ENCODE measurements around the gene GGNBP2.

GGNBP2 gene

DNA sequence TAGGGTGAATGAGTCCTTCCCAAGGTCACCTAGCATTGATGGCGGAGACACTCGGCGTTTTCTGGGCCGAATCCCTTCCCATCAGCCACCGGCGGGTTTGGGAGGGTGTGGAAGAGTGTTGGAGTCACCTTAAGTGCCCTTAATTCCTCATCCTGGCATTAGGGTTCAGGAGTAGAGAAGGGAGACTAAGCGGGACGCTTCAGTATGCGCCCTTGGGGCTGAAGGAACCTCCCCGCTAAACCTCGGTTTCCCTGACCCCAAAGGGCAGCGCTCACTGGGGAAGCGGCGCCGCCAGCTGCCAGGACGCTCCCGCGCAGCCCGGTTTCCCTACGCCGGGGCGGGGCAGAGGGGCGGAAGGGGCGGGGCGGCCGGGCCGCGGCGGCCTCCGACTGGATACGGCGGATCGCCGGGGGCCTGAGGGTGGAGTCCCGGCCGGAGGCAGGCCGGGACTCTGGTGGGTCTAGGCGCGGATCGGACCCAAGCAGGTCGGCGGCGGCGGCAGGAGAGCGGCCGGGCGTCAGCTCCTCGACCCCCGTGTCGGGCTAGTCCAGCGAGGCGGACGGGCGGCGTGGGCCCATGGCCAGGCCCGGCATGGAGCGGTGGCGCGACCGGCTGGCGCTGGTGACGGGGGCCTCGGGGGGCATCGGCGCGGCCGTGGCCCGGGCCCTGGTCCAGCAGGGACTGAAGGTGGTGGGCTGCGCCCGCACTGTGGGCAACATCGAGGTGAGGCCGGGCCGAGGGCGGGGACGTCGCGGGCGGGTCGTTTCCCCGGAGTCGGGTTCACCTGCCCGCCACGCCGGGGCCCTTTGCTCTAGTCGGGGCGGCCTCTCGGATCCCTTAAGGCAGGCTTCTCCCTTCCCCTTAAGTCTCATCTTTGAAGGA lies 47.0 kb downstream of the GGNBP2 start, which contains the start of gene DHRS11:
TSS of gene DHRS11 (plus strand) at position 446 of the 882 bp plus-strand sequence. CDS start at position 577, 131 bp downstream.
- peaks cover 6% of the 10 kb centered on the region for H3K4me1 ChIP-seq (ENCODE audit: control insufficient read depth, insufficient read depth, low read length)
- no peaks in the 10 kb centered on the region for H3K27me3 ChIP-seq (ENCODE audit: control insufficient read depth, insufficient read depth, low read length)
- peaks cover 10% of the 10 kb centered on the region for H3K36me3 ChIP-seq (ENCODE audit: control insufficient read depth, insufficient read depth, low read length)
- H3K9ac ChIP-seq (ENCODE audit: low read length) = peak within 1 kb of the TSS; percentile 56
- H3K4me3 ChIP-seq (ENCODE audit: low read length) = peak within 1 kb of the TSS; percentile 87
- peak within 1 kb of the TSS; percentile 49 for H3K27ac ChIP-seq (ENCODE audit: low read depth, low read length)

DNA sequence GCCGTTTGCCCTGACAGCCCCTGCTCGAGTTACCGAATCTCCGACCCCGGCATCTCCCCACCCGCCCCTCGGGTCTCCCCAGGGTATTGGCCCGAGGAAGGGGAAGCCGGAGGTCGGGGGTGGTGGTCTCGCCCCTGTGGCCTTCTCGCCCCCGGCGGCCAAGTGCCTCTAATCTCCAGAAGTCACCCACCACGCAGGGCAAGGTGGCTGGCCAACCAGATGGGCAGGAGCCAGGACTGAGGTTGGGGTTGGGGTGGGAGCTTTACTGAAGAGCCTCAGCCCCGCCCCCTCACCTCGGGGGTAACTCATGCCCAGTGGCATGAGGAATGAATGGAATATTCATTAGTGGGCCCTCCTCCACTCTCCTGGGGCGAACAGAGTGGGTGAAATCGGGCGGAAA lies 47.6 kb downstream of the GGNBP2 start:
- Histone ChIP-seq H3K9ac (ENCODE audit: low read length) (no peak overlapping the region), H3K36me3 (ENCODE audit: control insufficient read depth, insufficient read depth, low read length) (peaks cover 6% of the 10 kb centered on the region), H3K27ac (ENCODE audit: low read depth, low read length) (peak overlapping the region; percentile 49), H3K4me1 (ENCODE audit: control insufficient read depth, insufficient read depth, low read length) (peaks cover 6% of the 10 kb centered on the region), H3K27me3 (ENCODE audit: control insufficient read depth, insufficient read depth, low read length) (no peaks in the 10 kb centered on the region), H3K4me3 (ENCODE audit: low read length) (peak overlapping the region; percentile 87)

- Histone ChIP-seq H3K27me3 (ENCODE audit: control insufficient read depth, insufficient read depth, low read length) (no peaks in the 10 kb centered on the region), H3K36me3 (ENCODE audit: control insufficient read depth, insufficient read depth, low read length) (peaks cover 2% of the 10 kb centered on the region), H3K27ac (ENCODE audit: low read depth, low read length) (no peak overlapping the region), H3K9ac (ENCODE audit: low read length) (no peak overlapping the region), H3K4me1 (ENCODE audit: control insufficient read depth, insufficient read depth, low read length) (peaks cover 6% of the 10 kb centered on the region), H3K4me3 (ENCODE audit: low read length) (peak overlapping the region; percentile 87)
These were observed 48.1 kb downstream of the GGNBP2 start for GRCh38 chr17:36592716-36593321.

- H3K27ac ChIP-seq (ENCODE audit: low read depth, low read length) = no peak overlapping the region
- H3K4me3 ChIP-seq (ENCODE audit: low read length) = no peak overlapping the region
- H3K9ac ChIP-seq (ENCODE audit: low read length) = no peak overlapping the region
- no peaks in the 10 kb centered on the region for H3K36me3 ChIP-seq (ENCODE audit: control insufficient read depth, insufficient read depth, low read length)
- no peaks in the 10 kb centered on the region for H3K27me3 ChIP-seq (ENCODE audit: control insufficient read depth, insufficient read depth, low read length)
- peaks cover 6% of the 10 kb centered on the region for H3K4me1 ChIP-seq (ENCODE audit: control insufficient read depth, insufficient read depth, low read length)
These were observed 49.1 kb downstream of the GGNBP2 start for GRCh38 chr17:36593656-36594316.

- Histone ChIP-seq H3K36me3 (ENCODE audit: control insufficient read depth, insufficient read depth, low read length) (no peaks in the 10 kb centered on the region), H3K4me1 (ENCODE audit: control insufficient read depth, insufficient read depth, low read length) (peaks cover 6% of the 10 kb centered on the region), H3K4me3 (ENCODE audit: low read length) (no peak overlapping the region), H3K27ac (ENCODE audit: low read depth, low read length) (no peak overlapping the region), H3K27me3 (ENCODE audit: control insufficient read depth, insufficient read depth, low read length) (no peaks in the 10 kb centered on the region), H3K9ac (ENCODE audit: low read length) (no peak overlapping the region)
These were observed 50.1 kb downstream of the GGNBP2 start for GRCh38 chr17:36594626-36595401.

GRCh38 chr17:36597226-36597625 lies 52.5 kb downstream of the GGNBP2 start:
- Histone ChIP-seq H3K4me3 (ENCODE audit: low read length) (no peak overlapping the region), H3K4me1 (ENCODE audit: control insufficient read depth, insufficient read depth, low read length) (peaks cover 11% of the 10 kb centered on the region), H3K27ac (ENCODE audit: low read depth, low read length) (no peak overlapping the region), H3K36me3 (ENCODE audit: control insufficient read depth, insufficient read depth, low read length) (no peaks in the 10 kb centered on the region), H3K27me3 (ENCODE audit: control insufficient read depth, insufficient read depth, low read length) (no peaks in the 10 kb centered on the region), H3K9ac (ENCODE audit: low read length) (no peak overlapping the region)

GRCh38 chr17:36597866-36598777 lies 53.4 kb downstream of the GGNBP2 start:
- peaks cover 5% of the 10 kb centered on the region for H3K4me1 ChIP-seq (ENCODE audit: control insufficient read depth, insufficient read depth, low read length)
- no peaks in the 10 kb centered on the region for H3K36me3 ChIP-seq (ENCODE audit: control insufficient read depth, insufficient read depth, low read length)
- H3K27me3 ChIP-seq (ENCODE audit: control insufficient read depth, insufficient read depth, low read length) = no peaks in the 10 kb centered on the region
- H3K27ac ChIP-seq (ENCODE audit: low read depth, low read length) = no peak overlapping the region
- H3K4me3 ChIP-seq (ENCODE audit: low read length) = no peak overlapping the region
- no peak overlapping the region for H3K9ac ChIP-seq (ENCODE audit: low read length)

- Histone ChIP-seq H3K36me3 (ENCODE audit: control insufficient read depth, insufficient read depth, low read length) (no peaks in the 10 kb centered on the region), H3K27me3 (ENCODE audit: control insufficient read depth, insufficient read depth, low read length) (no peaks in the 10 kb centered on the region), H3K4me1 (ENCODE audit: control insufficient read depth, insufficient read depth, low read length) (peaks cover 5% of the 10 kb centered on the region), H3K4me3 (ENCODE audit: low read length) (no peak overlapping the region), H3K9ac (ENCODE audit: low read length) (no peak overlapping the region), H3K27ac (ENCODE audit: low read depth, low read length) (no peak overlapping the region)
These were observed 54.3 kb downstream of the GGNBP2 start for GRCh38 chr17:36598951-36599401.

DNA sequence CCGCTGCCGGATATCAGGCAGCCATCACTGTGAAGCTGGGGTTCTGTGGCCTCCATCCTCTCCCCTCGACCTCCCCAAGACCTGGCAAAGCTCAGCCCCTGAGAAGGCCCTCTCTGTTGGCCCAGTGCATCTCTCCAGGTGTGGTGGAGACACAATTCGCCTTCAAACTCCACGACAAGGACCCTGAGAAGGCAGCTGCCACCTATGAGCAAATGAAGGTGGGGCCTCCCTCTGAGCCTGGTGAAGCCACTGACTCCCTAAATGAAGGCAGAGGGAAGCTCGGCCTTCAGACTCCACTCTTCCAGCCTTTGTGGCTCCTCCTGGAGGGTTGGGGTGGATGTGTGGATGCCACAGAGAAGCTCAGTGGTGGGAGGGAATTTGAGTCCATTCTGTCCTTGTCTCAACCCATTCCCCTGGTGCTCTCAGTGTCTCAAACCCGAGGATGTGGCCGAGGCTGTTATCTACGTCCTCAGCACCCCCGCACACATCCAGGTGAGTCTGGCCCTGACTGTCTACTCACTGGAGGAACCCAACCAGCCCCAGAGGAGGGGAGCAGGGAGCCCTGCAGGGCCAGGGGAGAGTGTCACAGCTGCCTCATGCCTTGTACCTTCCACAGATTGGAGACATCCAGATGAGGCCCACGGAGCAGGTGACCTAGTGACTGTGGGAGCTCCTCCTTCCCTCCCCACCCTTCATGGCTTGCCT lies 55.0 kb downstream of the GGNBP2 start:
- H3K4me1 ChIP-seq (ENCODE audit: control insufficient read depth, insufficient read depth, low read length) = peaks cover 5% of the 10 kb centered on the region
- H3K9ac ChIP-seq (ENCODE audit: low read length) = no peak overlapping the region
- H3K4me3 ChIP-seq (ENCODE audit: low read length) = no peak overlapping the region
- no peaks in the 10 kb centered on the region for H3K27me3 ChIP-seq (ENCODE audit: control insufficient read depth, insufficient read depth, low read length)
- H3K27ac ChIP-seq (ENCODE audit: low read depth, low read length) = no peak overlapping the region
- H3K36me3 ChIP-seq (ENCODE audit: control insufficient read depth, insufficient read depth, low read length) = no peaks in the 10 kb centered on the region

- peak overlapping the region; percentile 96 for H3K4me3 ChIP-seq (ENCODE audit: low read length)
These were observed 55.7 kb downstream of the GGNBP2 start for GRCh38 chr17:36600465-36600864.

DNA sequence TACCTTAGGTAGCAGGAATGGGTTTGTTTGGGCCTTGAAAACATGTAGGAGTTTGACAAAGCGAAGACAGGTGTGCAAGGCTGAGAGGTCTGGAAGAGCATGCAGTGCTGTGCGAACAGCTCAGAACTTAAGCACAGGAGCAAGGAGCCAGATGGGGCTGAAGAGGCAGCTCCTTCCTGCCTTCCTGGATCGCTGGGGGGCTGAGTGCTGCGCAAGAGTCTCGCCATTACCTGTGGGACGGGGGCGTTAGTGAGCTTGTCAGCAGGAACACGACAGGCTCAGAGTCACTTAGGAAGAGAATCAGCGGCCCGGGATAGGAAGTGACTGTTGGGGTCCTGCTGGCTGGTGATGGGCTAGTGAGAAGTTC lies 56.2 kb downstream of the GGNBP2 start:
- Histone ChIP-seq H3K9ac (ENCODE audit: low read length) (peak overlapping the region; percentile 28), H3K27ac (ENCODE audit: low read depth, low read length) (peak overlapping the region; percentile 78), H3K27me3 (ENCODE audit: control insufficient read depth, insufficient read depth, low read length) (no peaks in the 10 kb centered on the region), H3K4me3 (ENCODE audit: low read length) (peak overlapping the region; percentile 96), H3K4me1 (ENCODE audit: control insufficient read depth, insufficient read depth, low read length) (peaks cover 5% of the 10 kb centered on the region), H3K36me3 (ENCODE audit: control insufficient read depth, insufficient read depth, low read length) (no peaks in the 10 kb centered on the region)

More at GRCh38 chr17:36600465-36600864, 55.7 kb downstream of the GGNBP2 start:
- H3K9ac ChIP-seq (ENCODE audit: low read length) = no peak overlapping the region
- peak overlapping the region; percentile 78 for H3K27ac ChIP-seq (ENCODE audit: low read depth, low read length)
- no peaks in the 10 kb centered on the region for H3K36me3 ChIP-seq (ENCODE audit: control insufficient read depth, insufficient read depth, low read length)
- peaks cover 5% of the 10 kb centered on the region for H3K4me1 ChIP-seq (ENCODE audit: control insufficient read depth, insufficient read depth, low read length)
- H3K27me3 ChIP-seq (ENCODE audit: control insufficient read depth, insufficient read depth, low read length) = no peaks in the 10 kb centered on the region
